HG02610 (cell line): Measurements from ENCODE around the gene GRID1.
"Not testable (repeated sequence)": the region's sequence is repeated elsewhere in the genome, so short reads cannot be mapped to it uniquely, and the experiment has no call there.

Experiments
- ATAC-seq: cut with Tn5 transposase; IDR thresholded peaks from one replicate; pipeline ENCODE4 v1.9.1; 2021; ENCODE audit warnings: mild to moderate bottlenecking, moderate library complexity; ENCODE audit not compliant: unreplicated experiment

GRID1 gene

GRCh38 chr10:86056672-86057071, 309.9 kb downstream of the GRID1 start:
- ATAC-seq = no peak

- ATAC-seq = no peak
Observed at GRCh38 chr10:86055928-86056327, 310.7 kb downstream of the GRID1 start.

- ATAC-seq = no peak
Observed at GRCh38 chr10:86053675-86054074, 312.9 kb downstream of the GRID1 start.

- ATAC-seq = no peak
Observed at GRCh38 chr10:86051586-86051985, 315.0 kb downstream of the GRID1 start.

DNA sequence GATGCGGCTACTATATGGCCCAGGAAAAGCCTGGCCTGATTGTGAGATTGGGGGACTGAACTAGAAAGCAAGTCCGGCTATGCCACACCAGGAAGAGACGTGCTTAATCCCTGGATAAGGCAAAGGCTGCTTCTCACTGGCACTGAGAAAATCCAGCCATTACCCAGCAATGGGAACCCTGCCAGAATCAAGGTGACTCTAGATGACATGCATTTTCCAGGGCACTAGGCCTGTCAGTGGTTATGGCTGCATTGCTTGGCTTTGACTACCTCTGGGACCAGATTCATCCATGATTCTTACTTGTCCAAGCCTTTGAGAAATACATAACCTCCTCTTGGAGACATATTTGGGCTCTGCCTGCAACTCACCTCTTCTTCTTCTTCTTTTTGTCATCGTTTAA, 317.2 kb downstream of the GRID1 start:
- no peak for ATAC-seq

DNA sequence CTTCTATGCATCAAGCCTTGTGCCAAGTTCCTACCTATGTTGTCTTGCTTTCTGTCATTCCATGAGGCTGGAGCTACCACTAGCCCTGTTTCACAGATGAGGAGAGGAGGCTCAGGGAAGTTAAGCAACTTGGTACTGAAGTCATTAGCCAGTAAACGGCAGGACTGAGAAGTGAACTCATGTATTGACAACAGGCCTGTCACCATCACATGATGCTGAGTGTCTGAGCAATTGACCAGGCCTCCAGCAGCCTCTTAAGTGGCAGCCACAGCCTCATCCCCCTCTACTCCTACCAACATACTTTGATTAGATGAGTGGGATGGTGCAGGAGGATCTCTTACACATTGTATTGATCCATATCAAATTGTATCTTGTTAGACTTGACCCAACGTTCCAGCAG, 317.6 kb downstream of the GRID1 start:
- ATAC-seq = no peak

DNA sequence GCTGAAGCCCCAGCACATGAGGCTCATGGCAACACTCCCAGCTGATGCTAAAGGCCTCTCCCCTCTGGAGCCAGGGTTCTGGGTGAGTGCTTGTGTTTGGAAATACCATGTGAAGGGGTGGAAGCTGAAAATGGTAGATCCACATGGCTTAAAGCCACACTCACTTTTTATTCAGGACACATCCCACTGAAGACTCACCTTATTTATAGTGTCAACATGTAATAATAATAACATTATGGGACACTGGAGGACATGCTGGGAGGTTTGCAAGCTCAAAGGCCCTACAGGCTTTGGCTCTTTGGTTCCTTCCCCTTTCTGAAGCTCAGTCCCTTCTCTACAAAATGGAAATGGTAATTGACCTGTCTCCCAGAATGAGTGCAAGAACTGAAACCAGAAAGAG, 318.0 kb downstream of the GRID1 start:
- ATAC-seq = no peak

DNA sequence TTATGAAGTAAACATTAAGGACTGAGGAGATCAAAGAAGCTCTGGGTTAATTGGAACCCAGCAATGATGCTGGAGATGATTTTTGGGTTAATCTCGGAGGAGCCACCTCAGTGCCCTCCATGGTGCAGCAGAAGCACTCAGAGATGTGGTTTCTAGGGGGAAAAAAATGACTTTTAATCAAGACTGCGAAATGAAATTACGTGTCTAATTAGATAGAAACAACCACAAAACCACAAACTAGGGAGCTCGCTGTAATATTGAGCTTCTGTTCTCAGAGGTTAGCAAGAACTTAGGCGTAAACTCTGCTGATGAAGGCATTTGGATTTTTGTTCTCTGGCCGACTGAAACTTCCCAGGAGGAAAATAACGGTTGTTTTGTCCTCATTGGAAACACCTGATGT, 319.0 kb downstream of the GRID1 start:
- no peak for ATAC-seq

GRCh38 chr10:86046845-86047460, 319.6 kb downstream of the GRID1 start:
- no peak for ATAC-seq

DNA sequence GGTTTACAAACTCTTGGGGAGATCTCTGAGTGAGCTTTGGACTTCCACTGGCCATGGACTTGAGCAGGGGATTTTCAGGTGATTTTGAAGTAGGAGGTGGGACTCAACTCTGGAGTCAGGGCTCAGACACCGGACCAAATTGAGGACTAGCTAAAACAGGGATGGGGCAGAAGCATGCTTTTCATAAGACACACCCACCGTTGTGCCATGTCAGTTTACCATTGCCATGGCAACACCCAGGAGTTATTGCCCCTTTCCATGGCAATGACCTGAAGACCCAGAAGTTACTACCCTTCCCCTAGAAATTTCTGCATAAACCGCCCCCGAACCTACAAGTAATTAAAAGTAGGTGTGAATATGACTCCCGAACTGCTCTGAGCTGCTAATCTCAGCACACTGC, 320.7 kb downstream of the GRID1 start:
- ATAC-seq = no peak

- ATAC-seq = no peak
Observed at GRCh38 chr10:86044029-86044428, 322.6 kb downstream of the GRID1 start.

DNA sequence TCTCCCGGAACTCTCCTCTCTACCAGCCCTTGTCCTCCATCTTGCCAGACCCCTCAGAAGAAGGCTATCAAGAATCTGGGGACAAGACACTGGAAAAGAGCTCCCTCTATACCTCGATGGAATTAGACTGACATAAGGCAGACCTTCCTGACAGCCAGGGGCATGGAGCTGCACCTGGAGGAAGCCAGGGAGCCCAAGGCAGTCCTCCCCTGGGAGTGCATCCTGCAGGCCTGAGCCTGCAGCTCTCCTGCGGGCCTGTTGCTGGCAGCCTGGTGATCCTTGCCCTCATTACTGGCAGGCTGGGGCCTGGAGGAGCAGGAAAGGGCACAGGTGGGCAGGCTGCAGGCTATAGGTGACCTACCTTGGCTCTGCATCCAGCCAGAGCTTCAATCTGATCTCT, 323.4 kb downstream of the GRID1 start:
- ATAC-seq = no peak

GRCh38 chr10:86042161-86042560, 324.4 kb downstream of the GRID1 start:
- no peak for ATAC-seq

DNA sequence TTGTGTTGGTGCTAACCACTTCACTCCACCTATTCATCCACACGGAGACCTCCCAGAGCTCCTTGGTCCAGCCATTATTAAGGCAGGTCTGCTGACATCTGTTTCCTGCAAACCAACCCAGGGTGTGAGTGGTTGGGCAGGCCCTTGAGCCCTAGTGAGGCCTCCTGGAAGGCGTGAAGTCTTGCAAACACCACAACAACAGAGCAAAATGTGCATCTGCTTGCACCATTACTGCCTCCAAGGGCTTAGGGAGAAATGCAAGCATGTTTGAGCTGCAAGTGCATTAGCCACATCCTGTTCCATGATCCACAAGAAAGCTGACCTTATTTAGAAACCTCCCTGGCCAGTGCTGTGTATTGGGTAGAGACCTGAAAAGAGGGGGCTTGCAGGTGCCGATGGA, 325.5 kb downstream of the GRID1 start:
- no peak for ATAC-seq

DNA sequence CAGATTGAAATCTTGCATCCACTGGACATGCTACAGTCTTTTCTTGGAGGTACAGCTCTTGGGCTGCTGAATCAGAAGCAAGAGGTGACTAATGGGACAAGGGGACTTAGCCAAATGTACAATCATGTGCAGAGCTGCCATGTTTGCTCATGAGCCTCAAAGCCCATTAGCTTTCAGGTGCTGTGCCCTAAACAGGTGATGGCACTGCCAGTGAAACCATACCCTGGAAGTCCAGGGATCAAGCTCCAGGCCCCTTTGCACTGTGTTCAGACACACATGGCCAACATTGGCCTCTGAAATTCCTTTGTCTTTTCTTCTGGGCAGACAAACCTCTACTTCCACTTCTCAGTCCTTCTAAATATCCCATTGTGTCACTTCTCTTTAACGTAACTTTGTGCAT, 328.2 kb downstream of the GRID1 start:
- ATAC-seq = no peak

GRCh38 chr10:86037096-86037495, 329.5 kb downstream of the GRID1 start:
- ATAC-seq = no peak

DNA sequence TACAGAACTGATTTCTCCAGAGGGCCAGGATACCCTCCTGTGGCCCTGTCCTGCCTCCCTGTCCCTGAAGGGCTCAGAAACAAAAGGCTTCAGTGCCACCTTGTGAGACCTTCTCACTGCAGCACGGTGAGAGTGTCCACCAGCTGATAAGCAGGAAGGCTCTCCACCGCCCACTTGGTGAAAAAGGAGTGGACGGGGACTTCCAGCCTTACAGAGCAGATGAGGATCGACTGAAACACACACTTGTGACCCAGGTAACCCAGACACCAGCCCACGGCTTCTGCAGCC, 330.1 kb downstream of the GRID1 start:
- no peak for ATAC-seq

DNA sequence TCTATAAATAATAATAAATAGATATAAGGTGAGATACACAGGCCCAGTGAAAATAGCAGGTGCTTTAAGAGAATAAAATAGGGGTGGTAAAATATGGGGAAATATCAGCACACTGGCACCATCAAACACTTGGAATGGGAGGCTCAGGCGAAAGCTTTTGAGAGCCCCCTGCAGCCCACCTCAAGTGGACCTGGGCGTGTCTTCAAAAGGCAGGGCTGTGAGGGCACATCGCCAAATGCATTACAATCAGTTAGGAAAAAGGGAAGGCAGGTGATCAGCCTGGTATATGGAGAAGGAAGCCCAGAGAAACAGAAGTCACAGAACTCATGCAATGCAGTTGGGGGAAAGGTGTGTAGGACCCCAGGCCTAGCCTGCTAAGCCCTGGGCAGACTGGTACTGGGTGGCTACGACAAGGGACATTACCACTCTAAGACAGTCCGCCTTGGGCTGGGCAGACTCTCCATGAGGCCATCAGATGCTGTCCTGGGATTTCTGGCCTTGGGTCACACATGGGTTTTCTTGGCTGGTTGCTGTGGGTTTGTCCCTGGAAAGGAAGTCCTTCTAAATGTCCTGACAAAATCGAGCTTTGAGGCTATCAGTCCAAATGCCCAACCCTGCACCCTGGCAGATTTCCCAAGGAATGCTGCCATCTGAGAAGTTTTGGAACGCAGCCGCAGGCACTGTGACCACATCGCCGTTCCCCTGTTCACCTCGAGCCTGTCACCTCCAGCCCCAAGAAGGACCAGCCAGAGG, 330.6 kb downstream of the GRID1 start:
- ATAC-seq = no peak

DNA sequence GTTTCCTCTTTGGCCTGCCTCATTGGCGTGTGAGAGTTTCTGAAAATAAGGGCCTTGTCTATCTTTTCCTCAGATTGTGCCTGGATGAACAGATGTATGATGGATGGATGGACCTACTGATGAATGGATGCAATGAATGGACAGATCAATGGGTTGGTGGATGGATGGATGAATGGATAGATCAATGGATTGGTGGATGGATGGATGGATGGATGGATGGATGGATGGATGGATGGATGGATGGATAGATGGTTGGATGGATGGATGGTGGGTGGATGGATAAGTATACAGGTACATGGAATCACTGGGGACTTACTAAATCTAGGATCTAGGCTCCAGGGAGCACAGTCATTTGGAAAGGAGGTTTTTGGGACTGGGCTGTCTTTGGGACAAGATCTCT, 331.9 kb downstream of the GRID1 start:
- no peak for ATAC-seq

GRCh38 chr10:86033581-86033980, 333.0 kb downstream of the GRID1 start:
- no peak for ATAC-seq

- ATAC-seq = not testable (repeated sequence)
Observed at GRCh38 chr10:86032087-86032486, 334.5 kb downstream of the GRID1 start.

DNA sequence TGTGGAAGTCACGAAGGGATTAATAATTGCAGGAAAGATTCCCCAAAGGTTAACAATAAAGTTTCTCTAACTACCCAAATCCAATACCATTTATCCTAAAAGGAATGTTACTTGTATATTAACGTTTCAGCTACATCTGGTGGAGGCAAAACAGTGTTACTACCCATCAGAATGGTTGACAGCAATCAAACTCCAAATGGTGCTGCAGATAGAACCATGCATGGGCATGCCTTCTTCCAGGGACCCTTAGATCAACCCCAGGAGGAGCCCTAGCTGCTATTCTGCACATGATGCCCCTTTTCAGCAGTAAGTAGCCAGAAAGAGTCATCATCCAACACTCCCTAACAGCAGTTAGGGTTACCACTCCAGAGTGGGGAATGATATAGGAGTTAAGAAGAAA, 336.3 kb downstream of the GRID1 start:
- no peak for ATAC-seq

- no peak for ATAC-seq
Observed at GRCh38 chr10:86027346-86027745, 339.2 kb downstream of the GRID1 start.
